ENCODE measurements around the gene WDR70. TPM values are rescaled to one million over a fixed set of nuclear protein-coding genes. Genes with fewer than 3 reads are reported as not detected.

Gene WDR70
- total RNA-seq, 1 experiment from 2014 or later = 35.0 TPM

DNA sequence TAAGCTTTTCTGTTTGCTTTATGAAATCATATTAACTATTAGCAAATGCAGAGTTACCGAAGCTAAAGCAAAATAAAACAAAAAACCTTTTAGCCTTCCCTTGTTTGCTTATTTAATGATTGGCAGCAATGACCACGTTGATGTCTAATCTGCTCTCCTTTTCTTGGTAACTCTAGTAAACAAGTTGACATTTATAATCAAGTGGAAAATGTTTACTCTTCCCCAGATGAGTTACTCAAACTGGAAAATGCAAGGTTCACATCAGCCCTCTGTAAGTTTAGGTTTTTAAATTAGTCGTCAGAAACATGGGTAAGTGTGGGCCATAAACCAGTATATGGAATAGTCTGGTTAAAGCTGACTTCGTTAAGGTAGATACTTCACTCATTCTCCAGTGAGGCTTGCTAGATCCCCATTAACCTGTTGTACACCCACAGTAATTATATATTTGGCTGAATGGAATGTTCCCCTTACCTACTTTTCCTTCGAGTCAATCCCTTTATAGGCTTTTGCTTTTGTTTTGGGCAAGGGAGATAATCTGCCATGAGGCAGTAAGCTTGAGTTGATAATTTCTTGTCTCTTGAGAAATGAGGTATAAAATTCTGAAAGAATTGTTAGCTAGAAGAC is 359.9 kb downstream of the WDR70 start:
- no peak overlapping the region for H3K4me3 Mint-ChIP-seq
- H3K36me3 Mint-ChIP-seq = peaks cover 9% of the 10 kb centered on the region
- DNase-seq (ENCODE audit: low spot score) (no peak), ATAC-seq (no peak)
- H3K27me3 Mint-ChIP-seq (ENCODE audit: low read depth) = no peaks in the 10 kb centered on the region
- CTCF ChIA-PET = interaction anchor here (1.6 to 2.4 kb wide), 2 partner anchors 16 to 326 kb away, joined by 4 to 16 read pairs; no protein-coding TSS in a partner anchor
- H3K27ac Mint-ChIP-seq = no peak overlapping the region
- H3K9me3 Mint-ChIP-seq = peaks cover 18% of the 10 kb centered on the region
- no peaks in the 10 kb centered on the region for H3K4me1 Mint-ChIP-seq
- no peak for TF ChIP-seq CREB1 (CRISPR knock-in tag; IDR thresholded peaks at IDR 0.05)
- POLR2A ChIA-PET = no interaction called here

- POLR2A ChIA-PET = no interaction called here
- no peak for DNase-seq (ENCODE audit: low spot score)
- Mint-ChIP-seq H3K36me3 (peaks cover 17% of the 10 kb centered on the region), H3K9me3 (peaks cover 27% of the 10 kb centered on the region), H3K4me1 (no peaks in the 10 kb centered on the region), H3K27me3 (ENCODE audit: low read depth) (no peaks in the 10 kb centered on the region), H3K4me3 (no peak overlapping the region), H3K27ac (no peak overlapping the region)
- ATAC-seq = no peak
- CTCF ChIA-PET = interaction anchor here (1.6 to 1.8 kb wide), 2 partner anchors 16 to 327 kb away, joined by 4 to 7 read pairs; no protein-coding TSS in a partner anchor
- TF ChIP-seq, protein P1, sequence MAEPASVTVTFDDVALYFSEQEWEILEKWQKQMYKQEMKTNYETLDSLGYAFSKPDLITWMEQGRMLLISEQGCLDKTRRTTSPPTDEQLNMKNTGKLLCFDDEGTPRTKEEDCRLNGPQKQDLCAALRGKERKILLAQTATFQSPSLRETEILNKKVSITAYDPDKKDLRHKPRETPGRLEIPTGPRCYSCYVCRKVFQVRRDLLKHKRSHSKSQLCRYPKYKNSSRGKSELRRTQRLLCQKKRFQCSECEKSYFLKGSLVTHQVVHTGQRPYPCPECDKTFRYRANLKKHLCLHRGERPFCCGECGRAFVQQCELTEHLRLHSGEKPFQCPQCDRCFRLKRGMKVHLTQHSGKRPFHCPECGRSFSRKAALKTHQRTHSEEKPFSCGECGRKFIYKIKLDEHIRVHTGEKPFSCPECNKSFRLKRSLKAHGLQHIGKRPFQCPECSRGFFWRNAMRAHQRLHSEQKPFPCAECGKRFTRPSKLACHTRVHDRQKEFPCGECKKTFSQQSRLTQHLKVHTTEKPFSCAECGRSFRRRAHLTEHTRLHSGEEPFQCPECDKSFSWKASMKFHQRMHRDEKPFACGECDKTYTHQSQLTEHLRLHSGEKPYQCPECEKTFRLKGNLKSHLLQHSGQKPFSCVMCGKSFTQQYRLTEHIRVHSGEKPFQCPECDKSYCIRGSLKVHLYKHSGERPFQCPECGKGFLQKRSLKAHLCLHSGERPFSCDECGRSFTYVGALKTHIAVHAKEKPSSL (CRISPR knock-in tag; conservative IDR thresholded peaks at IDR 0.05) = no peak
- TF ChIP-seq, protein P2, sequence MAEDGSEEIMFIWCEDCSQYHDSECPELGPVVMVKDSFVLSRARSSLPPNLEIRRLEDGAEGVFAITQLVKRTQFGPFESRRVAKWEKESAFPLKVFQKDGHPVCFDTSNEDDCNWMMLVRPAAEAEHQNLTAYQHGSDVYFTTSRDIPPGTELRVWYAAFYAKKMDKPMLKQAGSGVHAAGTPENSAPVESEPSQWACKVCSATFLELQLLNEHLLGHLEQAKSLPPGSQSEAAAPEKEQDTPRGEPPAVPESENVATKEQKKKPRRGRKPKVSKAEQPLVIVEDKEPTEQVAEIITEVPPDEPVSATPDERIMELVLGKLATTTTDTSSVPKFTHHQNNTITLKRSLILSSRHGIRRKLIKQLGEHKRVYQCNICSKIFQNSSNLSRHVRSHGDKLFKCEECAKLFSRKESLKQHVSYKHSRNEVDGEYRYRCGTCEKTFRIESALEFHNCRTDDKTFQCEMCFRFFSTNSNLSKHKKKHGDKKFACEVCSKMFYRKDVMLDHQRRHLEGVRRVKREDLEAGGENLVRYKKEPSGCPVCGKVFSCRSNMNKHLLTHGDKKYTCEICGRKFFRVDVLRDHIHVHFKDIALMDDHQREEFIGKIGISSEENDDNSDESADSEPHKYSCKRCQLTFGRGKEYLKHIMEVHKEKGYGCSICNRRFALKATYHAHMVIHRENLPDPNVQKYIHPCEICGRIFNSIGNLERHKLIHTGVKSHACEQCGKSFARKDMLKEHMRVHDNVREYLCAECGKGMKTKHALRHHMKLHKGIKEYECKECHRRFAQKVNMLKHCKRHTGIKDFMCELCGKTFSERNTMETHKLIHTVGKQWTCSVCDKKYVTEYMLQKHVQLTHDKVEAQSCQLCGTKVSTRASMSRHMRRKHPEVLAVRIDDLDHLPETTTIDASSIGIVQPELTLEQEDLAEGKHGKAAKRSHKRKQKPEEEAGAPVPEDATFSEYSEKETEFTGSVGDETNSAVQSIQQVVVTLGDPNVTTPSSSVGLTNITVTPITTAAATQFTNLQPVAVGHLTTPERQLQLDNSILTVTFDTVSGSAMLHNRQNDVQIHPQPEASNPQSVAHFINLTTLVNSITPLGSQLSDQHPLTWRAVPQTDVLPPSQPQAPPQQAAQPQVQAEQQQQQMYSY (CRISPR knock-in tag; IDR thresholded peaks at IDR 0.05) = no peak
- TF ChIP-seq, protein P3, sequence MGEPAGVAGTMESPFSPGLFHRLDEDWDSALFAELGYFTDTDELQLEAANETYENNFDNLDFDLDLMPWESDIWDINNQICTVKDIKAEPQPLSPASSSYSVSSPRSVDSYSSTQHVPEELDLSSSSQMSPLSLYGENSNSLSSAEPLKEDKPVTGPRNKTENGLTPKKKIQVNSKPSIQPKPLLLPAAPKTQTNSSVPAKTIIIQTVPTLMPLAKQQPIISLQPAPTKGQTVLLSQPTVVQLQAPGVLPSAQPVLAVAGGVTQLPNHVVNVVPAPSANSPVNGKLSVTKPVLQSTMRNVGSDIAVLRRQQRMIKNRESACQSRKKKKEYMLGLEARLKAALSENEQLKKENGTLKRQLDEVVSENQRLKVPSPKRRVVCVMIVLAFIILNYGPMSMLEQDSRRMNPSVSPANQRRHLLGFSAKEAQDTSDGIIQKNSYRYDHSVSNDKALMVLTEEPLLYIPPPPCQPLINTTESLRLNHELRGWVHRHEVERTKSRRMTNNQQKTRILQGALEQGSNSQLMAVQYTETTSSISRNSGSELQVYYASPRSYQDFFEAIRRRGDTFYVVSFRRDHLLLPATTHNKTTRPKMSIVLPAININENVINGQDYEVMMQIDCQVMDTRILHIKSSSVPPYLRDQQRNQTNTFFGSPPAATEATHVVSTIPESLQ (CRISPR knock-in tag; IDR thresholded peaks at IDR 0.05) = no peak
- TF ChIP-seq ZNF281 (CRISPR knock-in tag; IDR thresholded peaks at IDR 0.05) = no peak
- TF ChIP-seq AFF4 (CRISPR knock-in tag; IDR thresholded peaks at IDR 0.05; ENCODE audit: borderline replicate concordance) = no peak
- TF ChIP-seq, protein P4, sequence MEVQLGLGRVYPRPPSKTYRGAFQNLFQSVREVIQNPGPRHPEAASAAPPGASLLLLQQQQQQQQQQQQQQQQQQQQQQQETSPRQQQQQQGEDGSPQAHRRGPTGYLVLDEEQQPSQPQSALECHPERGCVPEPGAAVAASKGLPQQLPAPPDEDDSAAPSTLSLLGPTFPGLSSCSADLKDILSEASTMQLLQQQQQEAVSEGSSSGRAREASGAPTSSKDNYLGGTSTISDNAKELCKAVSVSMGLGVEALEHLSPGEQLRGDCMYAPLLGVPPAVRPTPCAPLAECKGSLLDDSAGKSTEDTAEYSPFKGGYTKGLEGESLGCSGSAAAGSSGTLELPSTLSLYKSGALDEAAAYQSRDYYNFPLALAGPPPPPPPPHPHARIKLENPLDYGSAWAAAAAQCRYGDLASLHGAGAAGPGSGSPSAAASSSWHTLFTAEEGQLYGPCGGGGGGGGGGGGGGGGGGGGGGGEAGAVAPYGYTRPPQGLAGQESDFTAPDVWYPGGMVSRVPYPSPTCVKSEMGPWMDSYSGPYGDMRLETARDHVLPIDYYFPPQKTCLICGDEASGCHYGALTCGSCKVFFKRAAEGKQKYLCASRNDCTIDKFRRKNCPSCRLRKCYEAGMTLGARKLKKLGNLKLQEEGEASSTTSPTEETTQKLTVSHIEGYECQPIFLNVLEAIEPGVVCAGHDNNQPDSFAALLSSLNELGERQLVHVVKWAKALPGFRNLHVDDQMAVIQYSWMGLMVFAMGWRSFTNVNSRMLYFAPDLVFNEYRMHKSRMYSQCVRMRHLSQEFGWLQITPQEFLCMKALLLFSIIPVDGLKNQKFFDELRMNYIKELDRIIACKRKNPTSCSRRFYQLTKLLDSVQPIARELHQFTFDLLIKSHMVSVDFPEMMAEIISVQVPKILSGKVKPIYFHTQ (CRISPR knock-in tag; IDR thresholded peaks at IDR 0.05) = no peak
- TF ChIP-seq, protein P5, sequence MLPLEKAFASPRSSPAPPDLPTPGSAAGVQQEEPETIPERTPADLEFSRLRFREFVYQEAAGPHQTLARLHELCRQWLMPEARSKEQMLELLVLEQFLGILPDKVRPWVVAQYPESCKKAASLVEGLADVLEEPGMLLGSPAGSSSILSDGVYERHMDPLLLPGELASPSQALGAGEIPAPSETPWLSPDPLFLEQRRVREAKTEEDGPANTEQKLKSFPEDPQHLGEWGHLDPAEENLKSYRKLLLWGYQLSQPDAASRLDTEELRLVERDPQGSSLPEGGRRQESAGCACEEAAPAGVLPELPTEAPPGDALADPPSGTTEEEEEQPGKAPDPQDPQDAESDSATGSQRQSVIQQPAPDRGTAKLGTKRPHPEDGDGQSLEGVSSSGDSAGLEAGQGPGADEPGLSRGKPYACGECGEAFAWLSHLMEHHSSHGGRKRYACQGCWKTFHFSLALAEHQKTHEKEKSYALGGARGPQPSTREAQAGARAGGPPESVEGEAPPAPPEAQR (CRISPR knock-in tag; IDR thresholded peaks at IDR 0.05) = no peak
- TF ChIP-seq ZNF416 (CRISPR knock-in tag; IDR thresholded peaks at IDR 0.05) = no peak
- no peak for TF ChIP-seq MYBL2 (CRISPR knock-in tag; IDR thresholded peaks at IDR 0.05)
- no peak for TF ChIP-seq HMGA2 (CRISPR knock-in tag; IDR thresholded peaks at IDR 0.05)
- no peak for TF ChIP-seq E2F1 (CRISPR knock-in tag; IDR thresholded peaks at IDR 0.05)
Observed at GRCh38 chr5:37739817-37740261, 360.7 kb downstream of the WDR70 start.

All from WTC11 (cell line).